ENCODE measurements around the gene CORO1C. TPM values are rescaled to one million over a fixed set of nuclear protein-coding genes. Genes with fewer than 3 reads are reported as not detected.
A peak's percentile ranks its signal among the peaks of the same experiment; 100 is the strongest.

The CORO1C gene
- total RNA-seq, 1 donor, result 261 TPM

DNA sequence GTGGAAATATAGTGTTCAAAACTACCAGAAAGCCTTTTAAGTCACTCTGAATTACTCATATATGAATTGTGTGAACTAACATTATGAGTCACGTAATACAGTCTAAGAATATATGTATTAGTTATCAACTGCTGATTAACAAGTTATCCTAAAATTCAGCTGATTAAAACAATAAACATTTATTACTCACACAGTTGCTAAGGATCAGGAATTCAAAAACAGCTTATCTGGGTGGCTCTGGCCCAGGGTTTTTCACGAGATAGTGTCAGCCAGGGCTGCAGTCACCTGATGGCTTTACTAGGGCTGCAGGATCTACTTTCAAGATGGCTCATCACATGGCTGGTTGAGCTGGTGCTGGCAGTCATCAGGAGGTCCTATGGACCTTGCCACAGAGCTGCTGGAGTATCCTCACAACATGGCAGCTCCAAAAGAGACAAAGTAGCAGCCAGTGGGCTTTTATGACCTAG, 36.5 kb downstream of the CORO1C start:
- Histone ChIP-seq H2AFZ (ENCODE audit: low read length) (no peak overlapping the region), H3K36me3 (ENCODE audit: insufficient read depth, low read length) (peaks cover 45% of the 10 kb centered on the region), H3K4me1 (ENCODE audit: insufficient read depth, low read length) (peaks cover 79% of the 10 kb centered on the region), H3K27me3 (ENCODE audit: insufficient read depth, low read length) (no peaks in the 10 kb centered on the region), H3K4me2 (ENCODE audit: insufficient read depth, low read length) (peak overlapping the region; percentile 24), H3K27ac (ENCODE audit: low read depth, low read length) (peak overlapping the region; percentile 98), H3K9me3 (ENCODE audit: low read depth, low read length) (no peaks in the 10 kb centered on the region), H3K79me2 (ENCODE audit: insufficient read depth, low read length) (peaks cover 90% of the 10 kb centered on the region), H4K20me1 (ENCODE audit: insufficient read depth, low read length) (peaks cover 3% of the 10 kb centered on the region), H3K4me3 (ENCODE audit: insufficient read depth, low read length) (no peak overlapping the region)
- DNase-seq (ENCODE audit: insufficient read length, low spot score, missing footprints), result no peak
- no peak for TF ChIP-seq CTCF (IDR thresholded peaks at IDR 0.05; ENCODE audit: extremely low read depth, low read depth, low read length)

DNA sequence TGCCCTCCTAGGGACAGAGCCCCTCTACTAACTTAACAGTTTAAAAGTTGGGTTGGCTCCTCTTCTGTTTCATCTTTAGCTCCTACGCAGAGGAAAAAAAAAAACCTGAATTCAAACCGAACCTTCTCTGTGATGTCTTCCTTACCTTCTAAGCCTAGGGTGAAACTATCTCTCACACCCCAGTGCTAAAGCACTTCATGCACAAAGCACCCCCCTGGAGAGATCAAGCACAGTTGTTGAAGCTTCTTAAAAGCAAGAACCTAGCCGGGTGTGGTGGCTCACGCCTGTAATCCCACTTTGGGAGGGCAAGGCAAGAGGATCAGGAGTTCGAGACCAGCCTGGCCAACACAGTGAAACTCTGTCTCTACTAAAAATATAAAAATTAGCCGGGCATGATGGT, 37.6 kb downstream of the CORO1C start:
- Histone ChIP-seq H2AFZ (ENCODE audit: low read length) (no peak overlapping the region), H3K79me2 (ENCODE audit: insufficient read depth, low read length) (peaks cover 89% of the 10 kb centered on the region), H4K20me1 (ENCODE audit: insufficient read depth, low read length) (peaks cover 3% of the 10 kb centered on the region), H3K4me2 (ENCODE audit: insufficient read depth, low read length) (no peak overlapping the region), H3K27ac (ENCODE audit: low read depth, low read length) (peak overlapping the region; percentile 98), H3K4me1 (ENCODE audit: insufficient read depth, low read length) (peaks cover 88% of the 10 kb centered on the region), H3K36me3 (ENCODE audit: insufficient read depth, low read length) (peaks cover 35% of the 10 kb centered on the region), H3K9me3 (ENCODE audit: low read depth, low read length) (no peaks in the 10 kb centered on the region), H3K4me3 (ENCODE audit: insufficient read depth, low read length) (no peak overlapping the region), H3K27me3 (ENCODE audit: insufficient read depth, low read length) (no peaks in the 10 kb centered on the region)
- TF ChIP-seq CTCF (IDR thresholded peaks at IDR 0.05; ENCODE audit: extremely low read depth, low read depth, low read length), result no peak
- no peak for DNase-seq (ENCODE audit: insufficient read length, low spot score, missing footprints)

GRCh38 chr12:108693186-108693730, 38.1 kb downstream of the CORO1C start:
- Histone ChIP-seq H3K9me3 (ENCODE audit: low read depth, low read length) (no peaks in the 10 kb centered on the region), H3K4me3 (ENCODE audit: insufficient read depth, low read length) (no peak overlapping the region), H3K4me1 (ENCODE audit: insufficient read depth, low read length) (peaks cover 86% of the 10 kb centered on the region), H3K79me2 (ENCODE audit: insufficient read depth, low read length) (peaks cover 90% of the 10 kb centered on the region), H3K27me3 (ENCODE audit: insufficient read depth, low read length) (no peaks in the 10 kb centered on the region), H3K36me3 (ENCODE audit: insufficient read depth, low read length) (peaks cover 33% of the 10 kb centered on the region), H3K4me2 (ENCODE audit: insufficient read depth, low read length) (no peak overlapping the region), H3K27ac (ENCODE audit: low read depth, low read length) (peak overlapping the region; percentile 98), H4K20me1 (ENCODE audit: insufficient read depth, low read length) (peaks cover 3% of the 10 kb centered on the region), H2AFZ (ENCODE audit: low read length) (no peak overlapping the region)
- no peak for TF ChIP-seq CTCF (IDR thresholded peaks at IDR 0.05; ENCODE audit: extremely low read depth, low read depth, low read length)
- DNase-seq (ENCODE audit: insufficient read length, low spot score, missing footprints), result no peak

- Histone ChIP-seq H3K27ac (ENCODE audit: low read depth, low read length) (peak overlapping the region; percentile 98), H4K20me1 (ENCODE audit: insufficient read depth, low read length) (no peaks in the 10 kb centered on the region), H3K9me3 (ENCODE audit: low read depth, low read length) (no peaks in the 10 kb centered on the region), H3K4me2 (ENCODE audit: insufficient read depth, low read length) (peak overlapping the region; percentile 33), H3K4me1 (ENCODE audit: insufficient read depth, low read length) (peaks cover 75% of the 10 kb centered on the region), H3K36me3 (ENCODE audit: insufficient read depth, low read length) (peaks cover 26% of the 10 kb centered on the region), H3K79me2 (ENCODE audit: insufficient read depth, low read length) (peaks cover 90% of the 10 kb centered on the region), H3K4me3 (ENCODE audit: insufficient read depth, low read length) (no peak overlapping the region), H3K27me3 (ENCODE audit: insufficient read depth, low read length) (no peaks in the 10 kb centered on the region), H2AFZ (ENCODE audit: low read length) (no peak overlapping the region)
- no peak for TF ChIP-seq CTCF (IDR thresholded peaks at IDR 0.05; ENCODE audit: extremely low read depth, low read depth, low read length)
- DNase-seq (ENCODE audit: insufficient read length, low spot score, missing footprints), result no peak
Observed at GRCh38 chr12:108691998-108692808, 39.1 kb downstream of the CORO1C start.

All from osteoblast (primary cell).